ENCODE results near the gene CENPX.

CENPX gene

GRCh38 chr17:82023447-82024241 is 966 bp upstream of the CENPX start:
- Histone ChIP-seq H3K9me3 (ENCODE audit: insufficient read depth, low read length) (no peaks in the 10 kb centered on the region), H3K27ac (ENCODE audit: low read length) (no peak overlapping the region), H3K36me3 (replicated peaks; ENCODE audit: low read depth, low read length) (no peaks in the 10 kb centered on the region), H3K79me2 (ENCODE audit: low read length) (peaks cover 15% of the 10 kb centered on the region), H2AFZ (ENCODE audit: low read depth, low read length) (peak overlapping the region; percentile 3; the same call in 1 of the 2 replicates), H4K20me1 (ENCODE audit: insufficient read depth, low read length) (peaks cover 13% of the 10 kb centered on the region), H3K4me3 (ENCODE audit: low read length) (peak overlapping the region; percentile 88), H3K27me3 (ENCODE audit: low read depth, low read length) (no peaks in the 10 kb centered on the region), H3K9ac (ENCODE audit: low read length) (peak overlapping the region; percentile 65), H3K4me2 (ENCODE audit: low read length) (peak overlapping the region; percentile 97), H3K4me1 (ENCODE audit: low read length) (peaks cover 35% of the 10 kb centered on the region)
- TF ChIP-seq EZH2phosphoT487 (IDR thresholded peaks at IDR 0.05; ENCODE audit: low read depth) (no peak), CTCF (IDR thresholded peaks at IDR 0.05; ENCODE audit: low read depth, low read length) (no peak)

GRCh38 chr17:82022981-82023446 is 336 bp upstream of the CENPX start, which contains the start of gene LRRC45:
Gene LRRC45, plus strand, starts transcription at chr17:82023305. Its CDS starts 339 bp downstream, at chr17:82023644.
- peaks cover 15% of the 10 kb centered on the region for H3K79me2 ChIP-seq (ENCODE audit: low read length)
- peak within 1 kb of the TSS; percentile 99 for H3K4me2 ChIP-seq (ENCODE audit: low read length)
- no peaks in the 10 kb centered on the region for H3K36me3 ChIP-seq (replicated peaks; ENCODE audit: low read depth, low read length)
- no peaks in the 10 kb centered on the region for H3K9me3 ChIP-seq (ENCODE audit: insufficient read depth, low read length)
- no peaks in the 10 kb centered on the region for H3K27me3 ChIP-seq (ENCODE audit: low read depth, low read length)
- H3K4me1 ChIP-seq (ENCODE audit: low read length): peaks cover 29% of the 10 kb centered on the region
- H2AFZ ChIP-seq (ENCODE audit: low read depth, low read length): peak within 1 kb of the TSS; percentile 67; the same call in 1 of the 2 replicates
- peak within 1 kb of the TSS; percentile 97 for H3K9ac ChIP-seq (ENCODE audit: low read length)
- TF ChIP-seq EZH2phosphoT487 (IDR thresholded peaks at IDR 0.05; ENCODE audit: low read depth) (no peak), CTCF (IDR thresholded peaks at IDR 0.05; ENCODE audit: low read depth, low read length) (no peak)
- peak within 1 kb of the TSS; percentile 45 for H3K27ac ChIP-seq (ENCODE audit: low read length)
- peak within 1 kb of the TSS; percentile 100 for H3K4me3 ChIP-seq (ENCODE audit: low read length)
- H4K20me1 ChIP-seq (ENCODE audit: insufficient read depth, low read length): peaks cover 13% of the 10 kb centered on the region

- H3K79me2 ChIP-seq (ENCODE audit: low read length): peaks cover 15% of the 10 kb centered on the region
- TF ChIP-seq EZH2phosphoT487 (IDR thresholded peaks at IDR 0.05; ENCODE audit: low read depth) (no peak), CTCF (IDR thresholded peaks at IDR 0.05; ENCODE audit: low read depth, low read length) (no peak)
- no peaks in the 10 kb centered on the region for H3K9me3 ChIP-seq (ENCODE audit: insufficient read depth, low read length)
- H4K20me1 ChIP-seq (ENCODE audit: insufficient read depth, low read length): peaks cover 13% of the 10 kb centered on the region
- H3K9ac ChIP-seq (ENCODE audit: low read length): peak overlapping the region; percentile 97
- H3K27me3 ChIP-seq (ENCODE audit: low read depth, low read length): no peaks in the 10 kb centered on the region
- peak overlapping the region; percentile 100 for H3K4me3 ChIP-seq (ENCODE audit: low read length)
- H2AFZ ChIP-seq (ENCODE audit: low read depth, low read length): no peak overlapping the region
- H3K4me2 ChIP-seq (ENCODE audit: low read length): peak overlapping the region; percentile 99
- H3K27ac ChIP-seq (ENCODE audit: low read length): peak overlapping the region; percentile 45
- H3K4me1 ChIP-seq (ENCODE audit: low read length): peaks cover 20% of the 10 kb centered on the region
- H3K36me3 ChIP-seq (replicated peaks; ENCODE audit: low read depth, low read length): no peaks in the 10 kb centered on the region
Measured at GRCh38 chr17:82021900-82022309, 773 bp downstream of the CENPX start.

- peak overlapping the region; percentile 100 for H3K4me3 ChIP-seq (ENCODE audit: low read length)
- H3K79me2 ChIP-seq (ENCODE audit: low read length): peaks cover 15% of the 10 kb centered on the region
- peak overlapping the region; percentile 99 for H3K4me2 ChIP-seq (ENCODE audit: low read length)
- peaks cover 13% of the 10 kb centered on the region for H4K20me1 ChIP-seq (ENCODE audit: insufficient read depth, low read length)
- H3K9ac ChIP-seq (ENCODE audit: low read length): peak overlapping the region; percentile 97
- peaks cover 19% of the 10 kb centered on the region for H3K4me1 ChIP-seq (ENCODE audit: low read length)
- peak overlapping the region; percentile 45 for H3K27ac ChIP-seq (ENCODE audit: low read length)
- no peak overlapping the region for H2AFZ ChIP-seq (ENCODE audit: low read depth, low read length)
- no peaks in the 10 kb centered on the region for H3K9me3 ChIP-seq (ENCODE audit: insufficient read depth, low read length)
- TF ChIP-seq EZH2phosphoT487 (IDR thresholded peaks at IDR 0.05; ENCODE audit: low read depth) (no peak), CTCF (IDR thresholded peaks at IDR 0.05; ENCODE audit: low read depth, low read length) (peak; percentile 69)
- no peaks in the 10 kb centered on the region for H3K27me3 ChIP-seq (ENCODE audit: low read depth, low read length)
- no peaks in the 10 kb centered on the region for H3K36me3 ChIP-seq (replicated peaks; ENCODE audit: low read depth, low read length)
Measured at GRCh38 chr17:82021107-82021899, 1.4 kb downstream of the CENPX start.

Data from OCI-LY3 (cell line).